K562 (cell line): ENCODE results near the gene LGALS3BP. TPM values are rescaled to one million over a fixed set of nuclear protein-coding genes. Genes with fewer than 3 reads are reported as not detected.
A peak's percentile ranks its signal among the peaks of the same experiment; 100 is the strongest.

ENCODE experiments used
- ATAC-seq: fragments of 200-7000 bp; cut with Tn5 transposase; 3 replicates; pipeline ENCODE4 v1.9.1; 2020; ENCODE audit warnings: moderate library complexity
- BruUV-seq: library from RNA; stranded (reverse); fragments of 400-500 nt; replicated peaks from 2 replicates; lab custom pipeline; 2021; lab: Mats Ljungman, UMichigan
- CTCF ChIA-PET: fragments of 300-600 bp; formaldehyde crosslinking; extraction: SDS; loops from one replicate; lab custom pipeline; 2021; ENCODE audit warnings: low intra/inter-chr PET ratio; lab: Yijun Ruan, JAX
- POLR2A ChIA-PET: fragments of 300-600, 350-650 bp; sonication (Branson Sonifier 250); formaldehyde crosslinking; extraction: SDS; loops from one replicate; lab custom pipeline; 2021; ENCODE audit warnings: antibody characterized with exemption, inconsistent platforms; lab: Yijun Ruan, JAX
- DNase-seq, 4 experiments: peaks; one replicate each; pipeline versions ENCODE4 v3.0.0 to v3.0.0-alpha.2; 2011 to 2018; ENCODE audit warnings: low spot score in 3 of 4, mixed read lengths in 3 of 4; ENCODE audit errors: extremely low read depth in 1 of 4
- FAIRE-seq: peaks from 2 replicates; lab custom pipeline; 2011; peaks lifted over from hg19 to GRCh38; lab: Jason Lieb, UNC
- H2AFZ ChIP-seq: 2 replicates; pipeline ENCODE4 v1.6.0; 2011; ENCODE audit warnings: low read depth, low read length, control low read depth, inconsistent platforms
- H3K27ac ChIP-seq: fragments of 200-600 bp; 3 replicates; pipeline ENCODE4 v1.8.0; 2011; ENCODE audit warnings: low read depth, mild to moderate bottlenecking, control low read depth, inconsistent platforms, low read length, moderate library complexity, mixed read lengths; ENCODE audit errors: extremely low read depth
- H3K27me3 ChIP-seq, 2 experiments: fragments of 300-600 bp in 1 of 2; 2 replicates in 1 of 2; 3 replicates in 1 of 2; pipeline versions ENCODE4 v1.6.0 to v1.8.0; 2011; ENCODE audit warnings: inconsistent platforms in 2 of 2, low read length in 2 of 2, mild to moderate bottlenecking in 1 of 2, mixed read lengths in 1 of 2, moderate library complexity in 1 of 2; ENCODE audit not compliant: control insufficient read depth in 2 of 2, insufficient read depth in 2 of 2
- H3K36me3 ChIP-seq: fragments of 300-600 bp; 3 replicates; pipeline ENCODE4 v1.8.0; 2011; ENCODE audit warnings: mild to moderate bottlenecking, low read length, inconsistent platforms; ENCODE audit not compliant: control insufficient read depth, insufficient read depth
- H3K4me1 ChIP-seq, 2 experiments: fragments of 200-600 bp in 1 of 2; replicated peaks in 1 of 2; 2 replicates in 1 of 2; 3 replicates in 1 of 2; pipeline versions ENCODE4 v1.5.1 to v1.8.0; 2011; ENCODE audit warnings: inconsistent platforms in 2 of 2, low read length in 2 of 2, mild to moderate bottlenecking in 1 of 2, mixed read lengths in 1 of 2, moderate library complexity in 1 of 2; ENCODE audit not compliant: control insufficient read depth in 2 of 2, insufficient read depth in 2 of 2
- H3K4me2 ChIP-seq: 2 replicates; pipeline ENCODE4 v1.6.1; 2011; ENCODE audit warnings: low read length, control low read depth, inconsistent platforms, mixed read lengths; ENCODE audit not compliant: insufficient read depth
- H3K4me3 ChIP-seq: fragments of 200-600 bp; sonication (generic), shearing (Covaris generic); 2 replicates; pipeline ENCODE4 v1.5.1; 2016; ENCODE audit warnings: control low read depth, inconsistent platforms
- H3K79me2 ChIP-seq: fragments of 200-600 bp; 3 replicates; pipeline ENCODE4 v1.8.0; 2011; ENCODE audit warnings: low read length, inconsistent platforms; ENCODE audit not compliant: control insufficient read depth, insufficient read depth
- H3K9ac ChIP-seq, 2 experiments: 2 replicates each; pipeline versions ENCODE4 v1.6.0 to v1.6.1; 2011; ENCODE audit warnings: low read depth in 2 of 2, low read length in 2 of 2, control low read depth in 1 of 2, inconsistent platforms in 1 of 2, mild to moderate bottlenecking in 1 of 2, mixed read lengths in 1 of 2; ENCODE audit not compliant: insufficient read depth in 1 of 2
- H3K9me1 ChIP-seq: one replicate; pipeline ENCODE4 v1.6.0; 2011; ENCODE audit warnings: inconsistent platforms, mild to moderate bottlenecking, low read length, moderate library complexity; ENCODE audit not compliant: control insufficient read depth, insufficient read depth
- H3K9me3 ChIP-seq: replicated peaks from 2 replicates; pipeline ENCODE4 v1.5.1; 2011; ENCODE audit warnings: low read depth, low read length, inconsistent platforms; ENCODE audit not compliant: control insufficient read depth, insufficient read depth
- H4K20me1 ChIP-seq: replicated peaks from 2 replicates; pipeline ENCODE4 v1.6.1; 2011; ENCODE audit warnings: low read length, inconsistent platforms, mixed read lengths; ENCODE audit not compliant: control insufficient read depth, insufficient read depth
- ETV5 ChIP-seq: sonication (generic); formaldehyde crosslinking; IDR thresholded peaks from 2 replicates; pipeline ENCODE4 v1.4.0; 2020; ENCODE audit warnings: low read depth, mild to moderate bottlenecking, missing genetic modification reagents
- HMGN3 ChIP-seq: IDR thresholded peaks from 2 replicates; pipeline ENCODE4 v1.6.1; 2011; ENCODE audit warnings: borderline replicate concordance, low read depth, mild to moderate bottlenecking, mixed read lengths, low read length; ENCODE audit not compliant: insufficient read length; ENCODE audit errors: extremely low read depth
- POLR2G ChIP-seq: fragments of 200-400 bp; formaldehyde crosslinking; IDR thresholded peaks from 2 replicates; pipeline ENCODE4 v1.6.1; 2017; ENCODE audit warnings: low read depth, mild to moderate bottlenecking, antibody characterized with exemption, low read length, moderate library complexity
- WGBS: fragments of 100-300 bp; shearing (Covaris generic); methylation state at CpG from one replicate; pipeline ENCODE4 v1.1.6; 2016; ENCODE audit warnings: low coverage, mixed read lengths; ENCODE audit not compliant: insufficient coverage; ENCODE audit errors: missing lambda C conversion rate; 5-methylcytosine and 5-hydroxymethylcytosine counted together
- in situ Hi-C: fragments of 300-500 bp; cut with MboI; formaldehyde crosslinking; loops from 4 replicates; pipeline ENCODE4 v1.15.0; 2018; ENCODE audit warnings: inconsistent platforms, mixed read lengths
- intact Hi-C: fragments of 100-400 bp; cut with micrococcal nuclease; formaldehyde crosslinking; loops from 2 replicates; pipeline ENCODE4 v1.14.2; 2022
- polyA plus RNA-seq, 8 experiments: library from polyadenylated mRNA; depleted of rRNA in 4 of 8; stranded (reverse) in 5 of 8; unstranded in 3 of 8; fragments of >200 nt; fragmentation: Nextera tagmentation in 2 of 8; fragmentation: Illumina TruSeq in 1 of 8; extraction: Ambion mirVana in 2 of 8; extraction: Trizol in 1 of 8; gene quantifications; 2 replicates each; pipeline versions ENCODE4 v1.2.1 to v1.2.3, GENCODE V29; 2011 to 2014; ENCODE audit warnings: inconsistent platforms in 1 of 8, missing spikeins in 1 of 8
- total RNA-seq, 7 experiments: library from RNA; depleted of rRNA in 6 of 7; stranded (reverse); fragments of >200 nt in 6 of 7; fragmentation: Illumina TruSeq in 2 of 7; extraction: Trizol in 2 of 7; gene quantifications; 2 replicates each; pipeline versions ENCODE4 v1.2.1 to v1.2.3, GENCODE V29; 2011 to 2021; ENCODE audit warnings: low replicate concordance in 1 of 7

Gene LGALS3BP
- total and polyA plus RNA-seq, 9 of the 15 experiments (the other 6 are each of a cell fraction or from before 2014, with no cell fraction given) = 0.39 to 5.3 (median 3.2) TPM

GRCh38 chr17:78995022-78995760 lies 15.5 kb upstream of the LGALS3BP start:
- Histone ChIP-seq H3K4me2 (no peak overlapping the region), H3K9me3 (no peaks in the 10 kb centered on the region), H3K4me1 (peaks cover 4 to 30% of the 10 kb centered on the region in 2 experiments; a peak in 4 of 5 replicates), H3K9me1 (peaks cover 3% of the 10 kb centered on the region), H3K9ac (no peak overlapping the region), H3K27ac (no peak overlapping the region), H3K4me3 (no peak overlapping the region), H3K79me2 (no peaks in the 10 kb centered on the region), H3K36me3 (peaks cover 90% of the 10 kb centered on the region; the same call in 2 of the 3 replicates), H3K27me3 (no peaks in the 10 kb centered on the region), H4K20me1 (0 out of 2 replicates have a peak, but pooled peaks cover 5% of the 10 kb centered on the region), H2AFZ (no peak overlapping the region)
- WGBS = 97% methylated on average over 27 of the region's 34 CpGs
- CTCF ChIA-PET = no interaction called here
- in situ Hi-C loops (no loop called here), intact Hi-C loops (no loop called here)
- BruUV-seq = no TSS peak
- ATAC-seq (no peak), DNase-seq (no peak)
- POLR2A ChIA-PET = interaction anchor here (0.8 to 1.5 kb wide), 2 partner anchors 11 to 15 kb away, joined by 3 to 8 read pairs; no protein-coding TSS in a partner anchor
- TF ChIP-seq ETV5 (no peak), POLR2G (peak; percentile 51), HMGN3 (peak; percentile 16)
- TF ChIP-seq, all 486 proteins: peak for 2
- FAIRE-seq = no peak
